Measurements from ENCODE around the gene ABCA7. TPM values are rescaled to one million over a fixed set of nuclear protein-coding genes. Genes with fewer than 3 reads are reported as not detected.

Gene ABCA7
- total and polyA plus RNA-seq, 2 of the 13 experiments (the other 11 are each of a cell fraction or from before 2014, with no cell fraction given) = 4.4 to 32.4 TPM

DNA sequence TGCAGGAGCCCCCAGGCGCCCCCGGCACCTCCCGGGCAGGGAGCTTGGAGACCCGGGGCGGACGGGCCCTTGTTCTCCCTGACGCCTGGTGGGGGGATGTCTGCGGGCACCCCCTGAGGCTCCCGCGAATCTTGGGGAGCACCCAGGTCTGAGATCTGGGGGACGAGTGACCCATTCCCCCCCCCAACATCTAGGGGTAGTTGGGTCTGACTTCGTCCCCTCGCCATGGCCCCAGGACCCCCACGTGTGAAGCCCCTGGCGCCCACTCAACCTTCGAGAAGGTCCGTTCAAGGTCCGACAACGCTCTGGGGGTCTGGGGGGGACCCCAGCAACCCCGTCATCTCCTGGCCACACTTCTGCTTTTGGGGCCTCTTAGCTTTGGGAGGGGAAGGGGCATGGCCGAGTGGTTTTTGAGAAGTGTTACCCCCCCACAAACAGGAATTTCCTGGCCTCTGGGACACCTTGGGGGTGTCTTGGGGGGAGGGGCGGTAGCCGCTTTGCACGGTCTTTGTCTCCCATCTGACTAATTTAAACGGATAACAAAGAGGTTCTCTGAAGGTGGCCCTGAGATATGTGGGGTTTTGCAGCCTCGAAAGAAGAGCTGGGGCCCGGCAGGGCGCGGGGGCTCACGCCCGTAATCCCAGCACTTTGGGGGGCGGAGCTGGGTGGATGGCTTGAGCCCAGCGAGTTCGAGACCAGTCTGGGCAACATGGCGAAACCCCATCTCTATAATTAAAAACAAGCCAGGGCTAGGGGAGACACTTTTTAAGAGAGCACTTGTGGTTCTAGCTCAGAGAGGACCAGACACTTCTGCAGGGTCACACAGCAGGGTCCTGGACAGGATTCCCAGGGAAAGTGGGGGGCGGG lies 12.9 kb upstream of the ABCA7 start (continued):
- TF ChIP-seq ZNF367 (CRISPR knock-in tag; IDR thresholded peaks at IDR 0.05; ENCODE audit: borderline replicate concordance) (no peak), NFKB2 (CRISPR knock-in tag; IDR thresholded peaks at IDR 0.05; ENCODE audit: borderline replicate concordance) (0 out of 2 replicates have a peak, but pooled peaks have one; percentile 13), KLF11 (CRISPR knock-in tag; IDR thresholded peaks at IDR 0.05) (no peak), ARNTL (CRISPR knock-in tag; IDR thresholded peaks at IDR 0.05) (no peak), PHF8 (CRISPR knock-in tag; IDR thresholded peaks at IDR 0.05) (no peak; the same call in 1 of the 2 replicates), ZNF839 (CRISPR knock-in tag; IDR thresholded peaks at IDR 0.05; ENCODE audit: borderline replicate concordance) (no peak), PAF1 (CRISPR knock-in tag; IDR thresholded peaks at IDR 0.05) (no peak), ZNF160 (CRISPR knock-in tag; IDR thresholded peaks at IDR 0.05) (peak; percentile 19; the same call in 1 of the 2 replicates), NFYC (CRISPR knock-in tag; IDR thresholded peaks at IDR 0.05) (no peak), RNF2 (conservative IDR thresholded peaks at IDR 0.05; ENCODE audit: low read depth) (no peak), SOX13 (IDR thresholded peaks at IDR 0.05) (no peak), SOX13 (CRISPR knock-in tag; conservative IDR thresholded peaks at IDR 0.05 in 1 of 2, IDR thresholded peaks at IDR 0.05 in 1 of 2) (no peak), ZNF841 (CRISPR knock-in tag; IDR thresholded peaks at IDR 0.05; ENCODE audit: borderline replicate concordance) (no peak), ZNF556 (CRISPR knock-in tag; IDR thresholded peaks at IDR 0.05; ENCODE audit: borderline replicate concordance) (no peak)
- TF ChIP-seq, protein P1, sequence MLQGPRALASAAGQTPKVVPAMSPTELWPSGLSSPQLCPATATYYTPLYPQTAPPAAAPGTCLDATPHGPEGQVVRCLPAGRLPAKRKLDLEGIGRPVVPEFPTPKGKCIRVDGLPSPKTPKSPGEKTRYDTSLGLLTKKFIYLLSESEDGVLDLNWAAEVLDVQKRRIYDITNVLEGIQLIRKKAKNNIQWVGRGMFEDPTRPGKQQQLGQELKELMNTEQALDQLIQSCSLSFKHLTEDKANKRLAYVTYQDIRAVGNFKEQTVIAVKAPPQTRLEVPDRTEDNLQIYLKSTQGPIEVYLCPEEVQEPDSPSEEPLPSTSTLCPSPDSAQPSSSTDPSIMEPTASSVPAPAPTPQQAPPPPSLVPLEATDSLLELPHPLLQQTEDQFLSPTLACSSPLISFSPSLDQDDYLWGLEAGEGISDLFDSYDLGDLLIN (CRISPR knock-in tag; IDR thresholded peaks at IDR 0.05; ENCODE audit: borderline replicate concordance) = no peak
- TF ChIP-seq, protein P2, sequence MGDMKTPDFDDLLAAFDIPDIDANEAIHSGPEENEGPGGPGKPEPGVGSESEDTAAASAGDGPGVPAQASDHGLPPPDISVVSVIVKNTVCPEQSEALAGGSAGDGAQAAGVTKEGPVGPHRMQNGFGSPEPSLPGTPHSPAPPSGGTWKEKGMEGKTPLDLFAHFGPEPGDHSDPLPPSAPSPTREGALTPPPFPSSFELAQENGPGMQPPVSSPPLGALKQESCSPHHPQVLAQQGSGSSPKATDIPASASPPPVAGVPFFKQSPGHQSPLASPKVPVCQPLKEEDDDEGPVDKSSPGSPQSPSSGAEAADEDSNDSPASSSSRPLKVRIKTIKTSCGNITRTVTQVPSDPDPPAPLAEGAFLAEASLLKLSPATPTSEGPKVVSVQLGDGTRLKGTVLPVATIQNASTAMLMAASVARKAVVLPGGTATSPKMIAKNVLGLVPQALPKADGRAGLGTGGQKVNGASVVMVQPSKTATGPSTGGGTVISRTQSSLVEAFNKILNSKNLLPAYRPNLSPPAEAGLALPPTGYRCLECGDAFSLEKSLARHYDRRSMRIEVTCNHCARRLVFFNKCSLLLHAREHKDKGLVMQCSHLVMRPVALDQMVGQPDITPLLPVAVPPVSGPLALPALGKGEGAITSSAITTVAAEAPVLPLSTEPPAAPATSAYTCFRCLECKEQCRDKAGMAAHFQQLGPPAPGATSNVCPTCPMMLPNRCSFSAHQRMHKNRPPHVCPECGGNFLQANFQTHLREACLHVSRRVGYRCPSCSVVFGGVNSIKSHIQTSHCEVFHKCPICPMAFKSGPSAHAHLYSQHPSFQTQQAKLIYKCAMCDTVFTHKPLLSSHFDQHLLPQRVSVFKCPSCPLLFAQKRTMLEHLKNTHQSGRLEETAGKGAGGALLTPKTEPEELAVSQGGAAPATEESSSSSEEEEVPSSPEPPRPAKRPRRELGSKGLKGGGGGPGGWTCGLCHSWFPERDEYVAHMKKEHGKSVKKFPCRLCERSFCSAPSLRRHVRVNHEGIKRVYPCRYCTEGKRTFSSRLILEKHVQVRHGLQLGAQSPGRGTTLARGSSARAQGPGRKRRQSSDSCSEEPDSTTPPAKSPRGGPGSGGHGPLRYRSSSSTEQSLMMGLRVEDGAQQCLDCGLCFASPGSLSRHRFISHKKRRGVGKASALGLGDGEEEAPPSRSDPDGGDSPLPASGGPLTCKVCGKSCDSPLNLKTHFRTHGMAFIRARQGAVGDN (CRISPR knock-in tag; IDR thresholded peaks at IDR 0.05) = peak; percentile 11; the same call in 1 of the 2 replicates
- TF ChIP-seq, protein P3, sequence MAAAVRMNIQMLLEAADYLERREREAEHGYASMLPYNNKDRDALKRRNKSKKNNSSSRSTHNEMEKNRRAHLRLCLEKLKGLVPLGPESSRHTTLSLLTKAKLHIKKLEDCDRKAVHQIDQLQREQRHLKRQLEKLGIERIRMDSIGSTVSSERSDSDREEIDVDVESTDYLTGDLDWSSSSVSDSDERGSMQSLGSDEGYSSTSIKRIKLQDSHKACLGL (CRISPR knock-in tag; IDR thresholded peaks at IDR 0.05) = no peak; the same call in 1 of the 2 replicates
- TF ChIP-seq, protein P4, sequence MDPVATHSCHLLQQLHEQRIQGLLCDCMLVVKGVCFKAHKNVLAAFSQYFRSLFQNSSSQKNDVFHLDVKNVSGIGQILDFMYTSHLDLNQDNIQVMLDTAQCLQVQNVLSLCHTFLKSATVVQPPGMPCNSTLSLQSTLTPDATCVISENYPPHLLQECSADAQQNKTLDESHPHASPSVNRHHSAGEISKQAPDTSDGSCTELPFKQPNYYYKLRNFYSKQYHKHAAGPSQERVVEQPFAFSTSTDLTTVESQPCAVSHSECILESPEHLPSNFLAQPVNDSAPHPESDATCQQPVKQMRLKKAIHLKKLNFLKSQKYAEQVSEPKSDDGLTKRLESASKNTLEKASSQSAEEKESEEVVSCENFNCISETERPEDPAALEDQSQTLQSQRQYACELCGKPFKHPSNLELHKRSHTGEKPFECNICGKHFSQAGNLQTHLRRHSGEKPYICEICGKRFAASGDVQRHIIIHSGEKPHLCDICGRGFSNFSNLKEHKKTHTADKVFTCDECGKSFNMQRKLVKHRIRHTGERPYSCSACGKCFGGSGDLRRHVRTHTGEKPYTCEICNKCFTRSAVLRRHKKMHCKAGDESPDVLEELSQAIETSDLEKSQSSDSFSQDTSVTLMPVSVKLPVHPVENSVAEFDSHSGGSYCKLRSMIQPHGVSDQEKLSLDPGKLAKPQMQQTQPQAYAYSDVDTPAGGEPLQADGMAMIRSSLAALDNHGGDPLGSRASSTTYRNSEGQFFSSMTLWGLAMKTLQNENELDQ (CRISPR knock-in tag; IDR thresholded peaks at IDR 0.05; ENCODE audit: borderline replicate concordance) = no peak
- TF ChIP-seq, protein P5, sequence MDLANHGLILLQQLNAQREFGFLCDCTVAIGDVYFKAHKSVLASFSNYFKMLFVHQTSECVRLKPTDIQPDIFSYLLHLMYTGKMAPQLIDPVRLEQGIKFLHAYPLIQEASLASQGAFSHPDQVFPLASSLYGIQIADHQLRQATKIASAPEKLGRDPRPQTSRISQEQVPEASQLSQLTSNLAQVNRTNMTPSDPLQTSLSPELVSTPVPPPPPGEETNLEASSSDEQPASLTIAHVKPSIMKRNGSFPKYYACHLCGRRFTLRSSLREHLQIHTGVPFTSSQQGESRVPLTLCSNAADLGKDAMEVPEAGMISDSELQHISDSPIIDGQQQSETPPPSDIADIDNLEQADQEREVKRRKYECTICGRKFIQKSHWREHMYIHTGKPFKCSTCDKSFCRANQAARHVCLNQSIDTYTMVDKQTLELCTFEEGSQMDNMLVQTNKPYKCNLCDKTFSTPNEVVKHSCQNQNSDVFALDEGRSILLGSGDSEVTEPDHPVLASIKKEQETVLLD (CRISPR knock-in tag; IDR thresholded peaks at IDR 0.05; ENCODE audit: low read depth) = no peak; the same call in 1 of the 2 replicates

All from HepG2 (cell line).